HG02885 (cell line): ENCODE measurements around the gene TRPV5.

Experiments used
- ATAC-seq: cut with Tn5 transposase; IDR thresholded peaks from one replicate; pipeline ENCODE4 v1.9.1; 2021; ENCODE audit warnings: mild to moderate bottlenecking; ENCODE audit not compliant: unreplicated experiment, poor library complexity

Gene TRPV5

DNA sequence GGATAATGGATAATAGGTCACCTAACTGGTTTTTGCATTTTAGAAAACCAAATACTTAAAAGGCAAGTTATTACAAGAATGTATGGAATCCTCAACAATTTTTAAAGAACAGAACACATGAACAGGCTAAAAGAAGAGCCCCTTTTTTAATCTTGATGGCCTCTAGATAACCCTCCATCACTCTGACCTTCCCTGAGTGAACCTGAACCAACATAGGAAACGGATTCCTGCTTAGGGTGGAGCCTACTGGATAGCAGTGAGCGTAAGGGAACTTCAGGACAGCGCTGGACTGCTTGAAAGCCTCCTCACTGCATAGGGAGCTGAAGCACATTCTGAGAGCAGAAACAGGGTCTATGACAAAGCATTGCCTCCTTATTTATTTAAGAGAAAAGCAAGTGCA lies 20.5 kb downstream of the TRPV5 start:
- ATAC-seq = no peak

DNA sequence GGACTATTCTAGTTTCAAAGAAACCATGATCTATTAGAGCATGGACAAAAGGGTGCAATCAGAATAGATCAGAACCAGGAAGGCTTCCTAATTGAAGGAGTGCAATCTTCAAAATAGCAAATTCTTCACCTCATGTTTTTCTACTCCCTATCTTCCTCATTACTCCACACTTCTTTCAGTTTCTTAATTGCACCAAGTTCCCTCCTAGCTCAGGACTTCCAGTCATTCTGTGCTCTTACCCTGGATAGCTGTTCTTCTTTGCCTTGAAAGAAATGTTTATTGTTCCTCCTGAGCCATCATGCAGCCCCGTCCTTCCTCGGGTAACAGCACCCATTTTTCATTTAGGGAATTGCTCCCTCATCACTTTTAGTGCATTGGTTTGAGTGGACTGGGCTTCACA lies 23.1 kb downstream of the TRPV5 start:
- ATAC-seq = no peak

DNA sequence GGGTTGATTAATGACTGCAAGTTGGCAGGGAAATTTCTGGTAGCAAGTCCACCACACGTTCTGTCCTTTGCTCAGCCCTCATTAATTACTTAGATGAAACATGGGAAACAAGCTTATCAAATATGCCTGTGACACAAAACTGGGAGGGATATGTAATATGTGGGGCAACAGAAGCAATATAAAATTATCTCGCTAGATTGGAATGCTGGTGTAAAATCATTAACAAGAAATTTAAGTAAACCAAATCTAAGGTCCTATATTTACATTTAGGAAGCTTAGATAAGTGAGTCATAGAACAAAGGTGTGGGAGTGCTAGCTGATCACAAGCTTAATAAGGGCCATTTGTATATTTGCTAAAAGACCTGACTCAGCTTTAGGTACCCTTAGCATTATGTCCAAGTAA lies 23.5 kb downstream of the TRPV5 start:
- ATAC-seq = no peak

DNA sequence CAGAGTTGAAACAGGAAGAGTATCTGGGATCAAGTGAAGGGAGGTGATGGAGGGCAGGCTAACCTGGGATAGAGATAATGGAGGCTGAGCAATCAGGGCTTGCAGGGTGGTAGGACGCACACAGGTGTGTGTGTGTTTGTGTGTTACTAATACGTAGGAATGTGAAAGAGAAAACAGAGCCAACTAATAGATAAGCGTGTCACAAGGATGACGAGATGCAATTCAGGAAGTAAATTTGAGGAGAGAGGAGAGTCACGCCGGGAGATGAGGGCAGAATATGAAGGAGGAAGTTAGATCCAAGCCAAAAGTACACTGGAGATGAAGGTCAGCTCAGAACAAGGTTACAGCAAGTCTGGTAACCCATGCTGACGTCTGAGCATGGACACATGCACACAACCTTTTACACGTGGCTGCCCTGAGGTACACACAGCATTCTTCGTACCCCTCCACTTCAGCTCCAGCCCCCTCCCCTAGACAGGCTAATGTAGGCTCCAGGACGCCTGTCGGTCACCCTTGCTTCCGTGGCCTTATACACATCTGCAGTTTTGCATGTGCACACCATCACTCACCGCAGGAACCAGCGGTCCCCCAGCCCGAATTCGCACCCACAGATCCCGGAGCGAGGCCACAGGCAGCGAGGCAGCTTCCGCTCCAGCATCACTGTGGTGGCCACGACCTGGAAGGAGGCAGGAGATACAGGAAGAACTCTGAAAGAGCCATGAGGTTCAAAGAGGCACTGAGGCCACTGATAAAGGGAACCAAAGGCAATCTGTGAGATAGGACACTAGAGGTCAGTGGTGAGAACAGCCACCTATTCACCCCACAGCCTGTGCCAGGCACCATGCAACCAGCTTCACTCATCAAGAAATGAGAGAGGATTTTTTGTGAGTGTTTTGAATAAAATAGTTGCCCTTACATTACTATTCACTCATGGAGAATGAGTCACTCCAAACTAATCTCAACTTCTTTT lies 24.3 kb downstream of the TRPV5 start:
- ATAC-seq = no peak

DNA sequence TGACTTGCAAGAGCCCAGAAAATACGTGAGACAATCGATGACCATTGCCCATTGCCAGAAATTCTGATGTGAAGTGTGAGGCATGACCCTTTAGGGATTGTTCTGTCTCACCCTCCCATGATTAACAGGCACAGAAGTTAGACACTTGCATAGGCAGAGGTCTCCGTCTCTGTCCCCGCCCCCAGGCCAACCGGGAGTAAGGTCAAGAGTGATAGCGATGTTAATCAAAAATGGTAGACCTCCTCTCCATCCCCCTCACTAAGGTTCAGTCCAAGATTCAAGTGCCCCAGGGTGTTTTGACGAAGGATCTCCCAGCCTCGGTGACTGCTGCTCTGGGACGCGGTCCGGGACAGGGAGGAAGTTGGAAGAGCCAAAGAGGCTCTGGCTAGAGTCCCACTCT lies 25.3 kb downstream of the TRPV5 start:
- no peak for ATAC-seq

DNA sequence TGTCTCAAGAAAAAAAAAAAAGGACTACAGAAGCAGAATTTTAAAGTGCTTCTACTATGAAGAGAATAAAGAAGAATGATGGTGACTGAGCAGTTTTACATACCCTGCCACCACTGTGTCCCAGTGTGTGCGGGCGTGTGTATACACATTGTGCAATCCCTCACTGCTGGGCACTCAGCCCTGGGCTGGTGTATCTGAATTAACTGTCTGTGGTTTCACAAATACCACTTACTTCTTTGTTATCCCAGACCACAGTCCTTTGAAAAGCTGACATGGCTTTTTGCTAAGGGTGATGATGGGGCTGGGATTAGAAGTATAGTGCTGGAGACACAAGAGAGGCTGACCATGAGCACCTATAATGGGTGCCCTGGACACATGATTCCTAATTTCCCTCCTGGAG lies 26.9 kb downstream of the TRPV5 start:
- no peak for ATAC-seq

DNA sequence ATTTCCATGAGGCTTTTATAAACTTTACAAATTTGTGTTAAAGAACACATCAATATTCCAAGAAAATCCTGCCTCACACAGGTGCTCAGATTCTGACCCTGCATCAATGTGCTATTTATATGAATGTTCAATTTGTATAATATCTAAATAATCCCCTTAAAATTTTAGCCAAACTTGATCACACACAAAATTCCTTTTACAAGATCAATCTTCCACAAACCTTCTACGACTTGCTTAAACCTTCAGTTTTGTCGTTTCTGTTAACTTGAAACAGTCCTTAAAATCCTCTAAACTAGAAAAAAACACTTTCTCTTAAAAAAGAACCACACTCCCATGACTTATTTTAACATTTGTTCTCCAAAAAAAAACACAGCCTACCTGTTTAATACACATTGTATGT lies 27.8 kb downstream of the TRPV5 start:
- no peak for ATAC-seq

DNA sequence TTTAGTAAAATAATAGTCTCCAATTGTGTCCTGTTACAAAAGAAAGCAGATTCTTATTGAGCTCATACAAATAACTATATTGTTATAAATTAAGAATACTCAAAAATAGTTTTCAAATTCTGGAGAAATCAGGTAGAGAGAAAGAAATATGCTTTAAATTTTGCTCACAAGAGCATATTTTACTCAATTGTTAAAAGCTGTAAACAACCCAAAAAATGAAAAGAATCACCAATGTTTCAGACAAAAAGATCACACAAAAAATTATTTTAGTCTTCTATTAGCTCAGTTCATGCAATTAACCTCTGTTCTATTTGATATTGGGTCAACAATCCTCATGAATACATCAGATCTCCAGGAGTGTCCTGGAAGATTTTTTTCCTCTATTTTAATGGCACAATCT lies 29.4 kb downstream of the TRPV5 start:
- no peak for ATAC-seq

DNA sequence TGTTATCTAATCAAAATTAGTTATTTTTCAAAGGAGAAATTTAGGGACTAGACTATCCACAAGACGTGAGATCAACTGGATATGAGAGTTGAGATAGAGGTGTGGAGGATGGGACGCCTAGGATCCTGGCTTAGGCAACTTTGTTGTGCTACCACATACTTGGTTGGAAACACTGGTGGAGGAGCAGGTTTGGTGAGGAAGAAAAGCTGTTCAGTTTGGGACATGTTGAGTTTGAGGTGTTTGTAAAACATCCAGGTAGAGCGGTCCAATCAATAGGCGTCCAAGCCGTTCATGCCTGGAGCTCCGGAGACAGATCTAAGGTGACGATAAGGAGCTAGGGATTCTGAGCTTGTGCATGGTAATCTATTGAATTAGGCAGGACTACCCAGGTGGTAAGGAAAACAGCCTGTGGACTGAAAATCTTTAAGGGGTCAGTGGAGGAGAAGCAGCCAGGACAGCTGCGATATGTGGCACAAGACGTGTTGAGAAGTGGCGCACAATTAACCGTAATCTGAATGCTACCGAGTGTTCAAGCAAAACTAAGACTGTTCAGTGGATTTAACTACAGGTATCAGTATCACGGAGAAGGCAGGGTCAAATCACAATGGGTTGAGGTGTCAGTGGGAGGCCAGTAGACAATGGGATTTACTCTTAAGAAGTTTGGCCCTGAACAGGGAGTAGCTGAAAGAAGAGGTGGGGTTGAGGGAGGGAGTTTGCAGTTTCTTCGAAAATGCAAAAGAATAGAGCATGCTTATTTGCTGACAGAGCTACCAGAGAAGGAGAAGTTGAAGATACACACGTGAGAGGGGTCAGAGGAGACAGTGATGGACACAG lies 31.9 kb downstream of the TRPV5 start:
- no peak for ATAC-seq

DNA sequence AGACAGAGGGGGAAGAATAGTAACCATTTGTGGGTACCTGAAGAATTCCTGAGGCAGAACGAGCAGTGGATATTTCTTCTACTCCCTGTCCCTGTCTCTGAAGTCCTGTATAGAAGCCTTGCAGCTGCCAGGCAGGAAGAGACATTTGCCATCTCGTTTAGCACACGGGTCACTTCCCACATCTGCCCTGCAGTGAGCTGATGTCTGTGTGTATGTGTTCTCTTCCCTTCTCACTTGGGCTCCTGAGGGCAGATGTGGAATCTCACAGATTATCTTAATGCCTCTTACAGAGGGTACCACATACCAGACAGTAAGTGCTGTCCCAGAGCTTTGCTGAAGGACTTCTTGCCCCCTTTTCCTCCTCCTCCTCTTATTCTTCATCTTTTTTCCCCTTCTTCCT lies 33.9 kb downstream of the TRPV5 start:
- ATAC-seq = no peak

DNA sequence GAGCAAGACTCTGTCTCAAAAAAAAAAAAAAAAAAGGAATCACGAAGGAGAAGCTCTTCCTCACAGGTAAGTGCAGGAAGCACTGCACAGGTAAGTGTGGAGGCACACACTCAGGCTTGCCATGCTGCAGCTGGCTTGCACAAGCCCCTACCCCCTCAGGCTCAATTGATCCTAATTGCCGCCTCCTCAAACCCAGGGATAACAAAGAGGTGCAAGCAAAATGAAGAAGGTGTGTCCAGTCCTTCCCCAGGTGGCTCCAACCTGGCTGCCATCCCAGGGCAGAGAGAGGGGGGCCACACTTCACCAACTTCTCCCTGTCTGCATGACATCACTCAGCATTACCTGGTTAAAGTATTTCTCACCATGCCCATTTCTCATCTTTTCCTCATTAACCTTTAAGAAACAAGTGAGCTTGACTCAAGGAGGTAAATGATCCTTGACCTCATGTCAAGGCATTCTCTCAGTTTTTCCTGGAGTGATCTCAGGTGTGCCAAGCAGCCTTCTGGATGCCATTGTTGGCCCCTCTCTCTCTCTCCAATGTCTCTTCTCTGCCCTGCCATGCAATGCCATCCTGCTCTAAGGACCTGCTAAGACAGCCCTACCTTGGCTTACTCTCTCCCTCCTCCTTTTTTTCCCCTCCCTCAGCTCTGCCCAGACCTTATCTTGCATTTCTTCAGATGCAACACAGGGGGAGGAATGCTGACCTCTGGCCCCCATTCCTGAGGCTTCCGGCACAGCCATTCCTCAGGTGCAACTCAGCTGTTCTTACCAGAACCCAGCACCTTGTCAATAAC lies 35.0 kb downstream of the TRPV5 start:
- no peak for ATAC-seq

DNA sequence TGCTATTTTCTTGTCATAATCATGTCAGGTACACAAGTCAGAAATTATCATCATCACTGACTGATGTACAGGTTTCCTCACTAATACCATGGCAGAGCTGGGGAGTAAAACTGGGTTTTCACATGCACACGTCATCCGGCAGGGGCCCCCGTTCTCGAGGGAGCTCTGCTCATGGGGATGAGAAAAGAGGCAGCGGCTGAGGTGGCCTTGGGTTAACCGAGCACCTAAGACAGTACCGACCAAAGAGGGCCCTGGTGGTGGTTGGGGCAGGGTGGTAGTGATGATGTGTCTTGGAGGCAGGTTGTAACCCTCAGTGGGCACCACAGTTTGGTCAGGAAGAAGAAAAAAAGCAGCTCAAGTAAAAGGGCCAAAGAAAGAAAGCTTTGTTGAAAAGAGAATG lies 35.9 kb downstream of the TRPV5 start:
- no peak for ATAC-seq

DNA sequence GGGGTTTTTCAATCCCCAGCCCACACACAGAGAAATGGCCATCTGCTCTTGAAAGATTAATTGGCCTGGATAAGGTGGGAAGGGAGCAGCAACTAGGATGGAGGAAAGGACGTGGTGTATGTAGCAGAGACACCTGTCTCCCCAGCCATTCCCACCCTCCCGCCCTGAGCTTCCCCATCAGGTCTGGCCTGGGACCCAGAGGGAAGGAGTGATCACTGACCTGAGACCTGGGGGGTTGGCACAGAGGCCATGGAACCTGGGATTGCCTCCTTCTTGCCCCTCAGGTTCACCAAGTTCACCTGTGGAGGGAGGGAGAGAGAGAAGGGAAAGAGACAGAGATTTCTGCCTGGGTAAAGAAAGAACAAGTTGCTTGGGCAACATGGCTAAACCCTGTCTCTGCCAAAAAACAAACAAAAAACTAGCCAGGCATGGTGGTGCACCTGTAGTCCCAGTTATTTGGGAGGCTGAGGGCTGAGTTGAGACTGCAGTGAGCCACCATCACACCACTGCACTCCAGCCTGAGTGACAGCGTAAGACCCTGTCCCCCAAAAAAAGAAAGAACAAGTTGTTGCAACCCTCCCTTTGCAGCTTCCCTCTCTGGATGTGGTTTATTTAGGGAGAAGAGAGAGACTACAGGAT lies 36.7 kb downstream of the TRPV5 start:
- ATAC-seq = no peak

DNA sequence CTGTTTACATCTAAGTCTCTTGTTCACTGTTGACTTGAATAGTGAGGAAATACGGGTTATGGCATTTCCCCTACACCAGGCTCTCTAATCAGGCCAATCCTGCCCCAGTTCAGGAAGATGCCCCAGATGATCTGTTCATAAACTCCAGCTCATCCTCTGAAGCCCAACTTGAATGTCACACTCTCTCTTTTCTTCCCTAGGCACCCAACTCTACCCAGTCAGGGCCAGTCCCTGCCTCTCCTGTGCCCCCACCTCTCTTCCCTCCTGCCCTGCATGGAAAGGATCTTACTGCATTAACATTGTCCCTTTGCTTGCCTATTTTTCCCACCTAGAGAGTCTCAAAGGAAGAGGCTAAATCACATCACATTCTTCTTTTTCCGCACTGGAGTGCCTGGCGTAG lies 37.4 kb downstream of the TRPV5 start:
- ATAC-seq = no peak

DNA sequence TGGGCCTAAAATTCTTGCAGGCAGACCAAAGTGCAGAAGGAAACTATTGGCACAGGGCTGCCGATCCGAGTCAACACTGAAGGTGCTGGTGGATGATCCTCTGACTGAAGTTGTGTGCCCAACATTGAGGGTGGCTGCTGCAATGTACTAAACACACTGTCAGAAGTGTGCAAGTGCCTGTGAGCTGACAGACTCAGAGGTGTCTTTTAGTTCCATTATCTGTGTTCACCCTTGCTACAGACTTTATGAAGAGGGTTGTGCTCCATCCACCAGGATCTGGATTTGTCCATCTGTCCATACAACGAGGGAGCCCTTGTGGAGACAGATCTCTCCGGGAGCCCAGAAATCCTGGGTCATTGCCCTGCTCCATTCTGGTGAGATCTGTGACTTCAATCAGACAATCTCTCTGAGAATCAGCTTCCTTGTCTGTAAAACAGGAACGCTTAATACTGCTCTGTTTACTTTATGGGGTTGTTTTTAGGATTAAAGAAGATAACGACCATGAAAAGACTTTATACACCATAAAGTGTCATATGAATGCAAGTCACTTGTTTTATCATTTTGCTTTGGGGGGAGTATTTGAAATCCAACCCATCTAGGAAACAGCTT lies 38.5 kb downstream of the TRPV5 start:
- ATAC-seq = no peak

DNA sequence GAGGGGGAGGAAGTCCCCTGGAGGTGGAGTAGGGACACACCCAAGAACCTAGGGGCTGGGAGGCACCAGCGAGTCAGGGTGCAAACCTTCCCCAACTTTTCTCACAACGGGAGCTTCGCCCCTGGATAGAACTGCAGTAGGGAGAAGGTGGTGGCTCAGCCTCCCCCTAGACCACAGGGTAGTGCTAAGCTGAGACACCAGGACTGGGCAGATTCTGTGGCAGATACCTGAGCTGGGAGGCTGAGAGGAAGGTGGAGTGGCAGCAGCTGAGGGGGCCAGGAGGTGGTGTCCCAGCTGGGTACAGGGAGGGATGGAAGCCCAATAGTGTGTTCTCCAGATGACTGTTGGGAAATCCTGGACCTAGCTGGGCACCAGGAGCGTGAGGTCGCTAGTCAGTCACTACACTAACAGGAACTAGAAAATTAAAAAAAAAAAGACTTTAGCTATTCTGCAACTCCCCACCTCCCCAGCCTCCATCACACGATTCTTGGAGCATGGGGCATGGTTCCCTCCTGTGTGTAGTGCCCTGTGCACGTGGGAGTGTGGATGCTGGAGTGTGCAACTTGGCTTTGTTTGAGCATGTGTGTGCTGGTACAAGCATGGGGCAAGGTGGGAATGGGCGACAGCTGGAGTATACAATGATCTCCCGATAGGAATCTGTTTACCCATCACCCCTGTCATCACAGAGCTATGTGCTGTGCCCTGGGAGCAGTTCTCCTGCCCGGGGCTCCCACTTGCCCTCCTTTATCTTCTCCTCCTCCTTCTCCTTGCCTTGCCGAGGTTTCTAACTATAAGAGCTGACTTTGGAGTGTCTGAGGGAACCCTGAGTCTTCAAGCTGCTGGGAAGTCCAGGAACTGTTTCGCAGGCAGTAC lies 39.2 kb downstream of the TRPV5 start:
- no peak for ATAC-seq

DNA sequence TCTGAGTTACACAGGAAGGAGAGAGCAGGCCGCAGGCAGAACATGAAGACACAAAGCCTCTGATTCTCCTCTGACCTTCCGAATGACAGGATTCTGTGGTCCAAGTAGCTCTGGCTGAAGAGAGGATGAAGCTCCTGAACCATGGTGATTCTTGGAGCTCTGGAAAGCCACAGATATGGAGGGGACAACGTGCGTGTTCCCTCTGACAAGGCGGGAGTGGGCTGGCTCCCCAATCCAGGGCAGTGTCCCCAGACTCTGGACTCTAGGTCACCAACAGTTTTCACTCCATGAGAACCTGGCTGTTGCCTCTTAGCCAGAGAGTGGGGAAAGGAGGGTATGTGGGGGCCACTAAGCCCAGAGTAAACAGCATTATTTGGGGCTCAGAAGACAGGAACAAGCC lies 40.6 kb downstream of the TRPV5 start:
- ATAC-seq = no peak

DNA sequence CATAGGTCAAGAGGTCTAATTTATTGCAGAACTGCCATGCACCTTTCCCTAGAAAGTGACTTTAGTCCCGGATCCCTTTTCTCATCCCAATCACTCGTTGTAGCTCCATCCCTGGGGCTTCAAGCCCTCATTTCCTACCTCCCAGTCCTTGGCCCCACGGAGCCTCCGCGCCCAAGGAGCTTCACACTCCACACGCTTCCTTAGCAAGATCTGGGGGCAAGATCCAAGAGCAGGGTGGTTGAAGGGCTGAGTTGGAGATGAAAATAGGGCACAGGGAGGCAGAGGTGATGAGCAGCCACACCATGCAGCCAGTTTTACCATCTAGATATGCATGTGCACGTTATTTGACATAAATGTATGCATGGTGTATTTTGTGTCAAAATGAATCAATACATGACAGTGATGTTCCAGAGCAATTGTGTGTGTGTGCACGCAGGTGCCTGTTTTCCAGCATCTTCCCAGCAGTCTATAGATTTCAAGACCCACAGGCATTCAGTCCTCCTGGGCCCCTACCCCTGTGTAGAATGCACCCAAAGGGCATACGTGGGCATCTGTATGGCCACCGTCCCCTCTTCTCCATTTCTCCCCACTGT lies 42.0 kb downstream of the TRPV5 start:
- no peak for ATAC-seq
